ENCODE results near the gene HNRNPUL2. TPM values are rescaled to one million over a fixed set of nuclear protein-coding genes. Genes with fewer than 3 reads are reported as not detected.

The HNRNPUL2 gene
- total RNA-seq = 70.4 and 78.2 TPM in 2 replicates
- 11.9 TPM for total RNA-seq (2013)
- 14.6 and 15.7 TPM in 2 replicates for polyA plus RNA-seq
- 13.3 and 14.1 TPM in 2 replicates for polyA minus RNA-seq

GRCh38 chr11:62727165-62727871 is at the start of gene HNRNPUL2:
HNRNPUL2 (minus strand) TSS chr11:62727457; CDS start chr11:62727156, 301 bp downstream.
- under 1% methylated on average over 71 of the region's 72 CpGs for WGBS (ENCODE audit: insufficient coverage)
- H3K27me3 Mint-ChIP-seq = no peaks in the 10 kb centered on the region
- Histone ChIP-seq H3K4me1 (ENCODE audit: control insufficient read depth in 2 of 2, insufficient read depth in 2 of 2, low read length in 2 of 2) (peaks cover 37 to 41% of the 10 kb centered on the region in 2 donors), H3K36me3 (replicated peaks in 1 of 2; ENCODE audit: control extremely low read depth in 1 of 2, control insufficient read depth in 1 of 2, extremely low read depth in 1 of 2, insufficient read depth in 2 of 2, low read length in 1 of 2) (peaks cover 2 to 24% of the 10 kb centered on the region in 2 experiments), H3K4me3 (ENCODE audit: control extremely low read depth in 1 of 5, extremely low read depth in 1 of 5, insufficient read depth in 1 of 5, low read depth in 2 of 5, low read length in 4 of 5) (peak within 1 kb of the TSS; percentile 96 to 100 (median 99)), H3K27ac (ENCODE audit: low read length in 2 of 2) (peak within 1 kb of the TSS; percentile 90 to 91), H3K9ac (ENCODE audit: low read length) (peak within 1 kb of the TSS; percentile 93), H3K27me3 (replicated peaks in 1 of 4; ENCODE audit: control extremely low read depth in 1 of 4, control insufficient read depth in 3 of 4, insufficient read depth in 4 of 4, low read length in 3 of 4) (no peaks in the 10 kb centered on the region), H3K4me2 (replicated peaks; ENCODE audit: low read depth, low read length, poor library complexity, severe bottlenecking) (peak within 1 kb of the TSS; percentile 91), H3K79me2 (ENCODE audit: control insufficient read depth, insufficient read depth, low read length) (peaks cover 81% of the 10 kb centered on the region), H4K20me1 (ENCODE audit: control insufficient read depth, insufficient read depth, low read length, poor library complexity, severe bottlenecking) (peaks cover 53% of the 10 kb centered on the region), H2AFZ (ENCODE audit: insufficient read depth, low read depth, low read length, poor library complexity, severe bottlenecking) (peak within 1 kb of the TSS; percentile 91), H3K9me3 (ENCODE audit: control extremely low read depth in 1 of 3, control insufficient read depth in 2 of 3, insufficient read depth in 1 of 3, low read length in 2 of 3) (no peaks in the 10 kb centered on the region)
- H3K4me3 Mint-ChIP-seq = peak within 1 kb of the TSS; percentile 95
- no peaks in the 10 kb centered on the region for H3K9me3 Mint-ChIP-seq (ENCODE audit: insufficient read depth)
- peaks cover 53% of the 10 kb centered on the region for H3K4me1 Mint-ChIP-seq
- TF ChIP-seq EZH2 (IDR thresholded peaks at IDR 0.05; ENCODE audit: borderline replicate concordance, insufficient read depth, low read depth, low read length, poor library complexity, severe bottlenecking) (no peak), CTCF (IDR thresholded peaks at IDR 0.05) (no peak)
- intact Hi-C loops (cut with micrococcal nuclease) = loop anchor here (1.0 to 2.0 kb wide), 11 partner anchors 18 to 153 kb away; partner anchors contain the start of genes EML3, ROM1, SLC3A2 and STX5
- ChIA-PET CTCF (interaction anchor here (0.6 to 5.5 kb wide), 16 partner anchors 19 to 332 kb away, joined by 3 to 34 read pairs (median 4); partner anchors contain the start of genes B3GAT3, BSCL2, SLC3A2 and TMEM179B), POLR2A (interaction anchor here (0.5 to 4.9 kb wide), 24 partner anchors 14 to 154 kb away, joined by 3 to 75 read pairs (median 6); partner anchors contain the start of genes BSCL2, C11orf98, CSKMT and EEF1G)
- peak within 1 kb of the TSS; percentile 99 for H3K27ac Mint-ChIP-seq
- ATAC-seq (ENCODE audit: low read depth) (peak; percentile 79), DNase-seq (peak; percentile 99)

- H3K9me3 Mint-ChIP-seq (ENCODE audit: insufficient read depth) = no peaks in the 10 kb centered on the region
- H3K27ac ChIP-seq (ENCODE audit: low read length in 2 of 2) = no peak overlapping the region
- H3K27ac Mint-ChIP-seq = peak overlapping the region; percentile 37
- ChIA-PET CTCF (interaction anchor here (0.5 to 8.5 kb wide), 2 partner anchors 11 to 435 kb away, joined by 3 to 70 read pairs; partner anchors contain the start of gene TMEM179B), POLR2A (no interaction called here)
- H3K4me3 Mint-ChIP-seq = no peak overlapping the region
- H2AFZ ChIP-seq (ENCODE audit: insufficient read depth, low read depth, low read length, poor library complexity, severe bottlenecking) = no peak overlapping the region
- H3K79me2 ChIP-seq (ENCODE audit: control insufficient read depth, insufficient read depth, low read length) = peaks cover 6% of the 10 kb centered on the region
- no peak for TF ChIP-seq CTCF (IDR thresholded peaks at IDR 0.05)
- TF ChIP-seq EZH2 (IDR thresholded peaks at IDR 0.05; ENCODE audit: borderline replicate concordance, insufficient read depth, low read depth, low read length, poor library complexity, severe bottlenecking) = no peak
- intact Hi-C loops (cut with micrococcal nuclease) = no loop called here
- no peaks in the 10 kb centered on the region for H3K9me3 ChIP-seq (ENCODE audit: control extremely low read depth in 1 of 3, control insufficient read depth in 2 of 3, insufficient read depth in 1 of 3, low read length in 2 of 3)
- H3K27me3 ChIP-seq (replicated peaks in 1 of 4; ENCODE audit: control extremely low read depth in 1 of 4, control insufficient read depth in 3 of 4, insufficient read depth in 4 of 4, low read length in 3 of 4) = no peaks in the 10 kb centered on the region
- H3K9ac ChIP-seq (ENCODE audit: low read length) = no peak overlapping the region
- H3K4me3 ChIP-seq (ENCODE audit: control extremely low read depth in 1 of 5, extremely low read depth in 1 of 5, insufficient read depth in 1 of 5, low read depth in 2 of 5, low read length in 4 of 5) = no peak overlapping the region
- H3K4me1 ChIP-seq (ENCODE audit: control insufficient read depth in 2 of 2, insufficient read depth in 2 of 2, low read length in 2 of 2) = peaks cover 7 to 11% of the 10 kb centered on the region in 2 donors
- peaks cover 0 to 20% of the 10 kb centered on the region in 2 experiments for H3K36me3 ChIP-seq (replicated peaks in 1 of 2; ENCODE audit: control extremely low read depth in 1 of 2, control insufficient read depth in 1 of 2, extremely low read depth in 1 of 2, insufficient read depth in 2 of 2, low read length in 1 of 2)
- WGBS (ENCODE audit: insufficient coverage) = over 99% methylated on average over 16 of the region's 17 CpGs
- no peak for ATAC-seq (ENCODE audit: low read depth)
- H4K20me1 ChIP-seq (ENCODE audit: control insufficient read depth, insufficient read depth, low read length, poor library complexity, severe bottlenecking) = no peaks in the 10 kb centered on the region
- H3K27me3 Mint-ChIP-seq = no peaks in the 10 kb centered on the region
- peaks cover 17% of the 10 kb centered on the region for H3K4me1 Mint-ChIP-seq
- no peak overlapping the region for H3K4me2 ChIP-seq (replicated peaks; ENCODE audit: low read depth, low read length, poor library complexity, severe bottlenecking)
- DNase-seq = no peak
Measured at GRCh38 chr11:62775646-62776045, 48.4 kb upstream of the HNRNPUL2 start.

All from B cell (primary cell).